Astrocyte (in vitro differentiated cells and primary cell): ENCODE data around the gene IDH2.

Experiments used
- CTCF ChIP-seq: IDR thresholded peaks from 2 replicates; pipeline ENCODE4 v1.5.1; 2011; ENCODE audit warnings: low read depth, mild to moderate bottlenecking, inconsistent platforms, low read length, moderate library complexity; ENCODE audit not compliant: insufficient read depth
- EZH2 ChIP-seq: IDR thresholded peaks from 2 replicates; pipeline ENCODE4 v1.6.1; 2012; ENCODE audit warnings: mild to moderate bottlenecking, low read length, inconsistent platforms; ENCODE audit not compliant: insufficient read depth

- no peak for TF ChIP-seq EZH2
- no peak for TF ChIP-seq CTCF
Observed at GRCh38 chr15:90113166-90113565, 10.9 kb upstream of the IDH2 start.
